ENCODE results near the gene ANKRD33B.
A peak's percentile ranks its signal among the peaks of the same experiment; 100 is the strongest.
"Not testable (repeated sequence)": the region's sequence is repeated elsewhere in the genome, so short reads cannot be mapped to it uniquely, and the experiment has no call there.

ANKRD33B gene

DNA sequence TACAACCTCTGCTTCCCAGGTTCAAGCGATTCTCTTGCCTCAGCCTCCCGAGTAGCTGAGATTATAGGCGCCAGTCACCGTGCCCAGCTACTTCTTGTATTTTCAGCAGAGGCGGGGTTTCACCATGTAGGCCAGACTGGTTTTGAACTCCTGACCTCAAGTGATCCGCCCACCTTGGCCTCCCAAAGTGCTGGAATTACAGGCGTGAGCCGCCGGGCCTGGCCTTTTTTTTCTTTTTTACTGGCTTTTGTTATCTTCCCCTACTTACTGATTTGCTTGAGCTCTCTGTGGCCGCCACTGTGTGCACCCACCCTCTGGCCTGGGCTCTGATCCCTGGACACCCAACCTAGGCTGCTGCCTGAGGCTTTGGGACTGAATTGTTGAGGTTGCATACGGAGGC lies 60.3 kb downstream of the ANKRD33B start:
- DNase-seq: no peak

DNA sequence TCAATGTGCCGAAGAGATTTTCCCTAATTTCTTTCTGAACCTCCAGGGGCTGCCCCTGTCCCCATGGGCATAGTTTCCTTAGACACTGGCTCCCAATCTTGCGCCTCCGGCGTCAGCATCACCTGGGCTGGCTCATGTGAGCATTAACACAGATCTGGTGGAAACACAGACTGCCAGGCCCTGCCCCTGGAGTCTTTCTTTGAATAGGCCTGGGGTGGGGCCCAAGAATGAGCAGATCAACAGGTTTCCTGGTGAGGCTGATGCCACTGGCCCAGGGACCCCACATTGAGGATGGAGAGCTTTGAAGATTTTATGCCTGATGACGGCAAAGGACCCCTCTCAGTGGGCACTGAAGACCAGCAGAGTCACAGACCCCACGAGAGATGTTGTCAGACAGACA lies 60.8 kb downstream of the ANKRD33B start:
- no peak for DNase-seq

DNA sequence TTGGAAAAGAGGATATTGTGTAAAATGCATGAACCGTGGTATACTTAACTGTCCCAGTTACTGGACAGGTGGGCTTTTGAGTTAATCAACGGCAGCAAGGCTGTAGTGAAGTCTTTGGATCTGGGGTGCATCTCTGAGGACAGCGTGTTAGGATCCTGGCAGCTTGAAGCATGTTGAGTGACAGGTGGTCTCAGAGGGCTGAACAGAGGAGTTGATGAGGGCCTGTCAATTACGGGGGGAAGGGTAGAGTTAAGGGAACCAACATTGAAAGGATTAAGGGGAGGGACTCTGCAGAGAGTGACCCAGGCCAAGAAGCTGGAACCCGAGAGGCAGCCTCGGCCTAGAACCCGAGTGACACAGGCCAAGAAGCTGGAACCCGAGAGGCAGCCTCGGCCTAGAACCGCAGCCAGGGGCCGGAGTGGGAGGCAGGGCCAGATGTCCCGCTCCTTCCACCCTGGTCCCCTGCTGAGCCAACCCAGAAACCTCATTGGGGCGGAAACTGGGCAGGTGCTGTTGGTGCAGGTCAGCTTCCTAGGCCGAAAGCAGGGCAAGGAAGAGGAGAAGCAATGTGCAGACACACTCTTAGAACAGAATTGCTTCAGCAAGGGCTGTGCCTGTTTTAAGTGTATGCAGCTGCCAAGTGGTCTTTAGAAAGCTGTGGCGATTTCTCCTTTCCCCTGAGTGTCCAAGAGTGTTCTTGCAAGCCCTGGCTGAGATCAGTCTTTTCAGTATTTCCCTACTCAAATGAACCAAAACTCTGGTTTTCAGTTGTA lies 62.0 kb downstream of the ANKRD33B start:
- DNase-seq: no peak

DNA sequence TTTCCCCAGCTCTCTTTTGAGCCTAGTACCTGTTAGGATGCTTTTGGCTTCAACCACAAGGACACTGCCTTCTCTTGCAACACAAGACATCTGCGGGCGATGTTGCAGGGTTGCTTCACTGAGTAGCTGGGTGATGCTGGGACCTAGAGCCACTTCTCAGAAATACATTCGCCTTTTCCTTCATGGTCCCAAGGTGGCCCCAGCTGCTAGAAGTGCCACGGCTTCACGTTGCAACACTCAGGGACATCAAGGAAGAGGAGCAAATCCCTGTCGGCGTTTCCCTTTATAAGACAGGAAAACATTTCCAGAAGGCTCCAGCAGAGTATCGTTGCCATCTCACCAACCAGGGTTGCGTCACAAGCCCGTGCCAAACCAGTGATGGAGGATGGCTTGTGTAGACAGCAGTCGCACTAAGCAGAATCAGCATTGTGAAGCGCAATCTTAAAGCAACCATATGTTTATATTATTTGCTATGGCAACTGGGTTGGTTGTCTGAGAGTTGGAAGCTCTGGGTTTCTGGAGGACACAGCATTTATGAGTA lies 62.7 kb downstream of the ANKRD33B start:
- peak in 1 of 2 donors; percentile 22 for DNase-seq

DNA sequence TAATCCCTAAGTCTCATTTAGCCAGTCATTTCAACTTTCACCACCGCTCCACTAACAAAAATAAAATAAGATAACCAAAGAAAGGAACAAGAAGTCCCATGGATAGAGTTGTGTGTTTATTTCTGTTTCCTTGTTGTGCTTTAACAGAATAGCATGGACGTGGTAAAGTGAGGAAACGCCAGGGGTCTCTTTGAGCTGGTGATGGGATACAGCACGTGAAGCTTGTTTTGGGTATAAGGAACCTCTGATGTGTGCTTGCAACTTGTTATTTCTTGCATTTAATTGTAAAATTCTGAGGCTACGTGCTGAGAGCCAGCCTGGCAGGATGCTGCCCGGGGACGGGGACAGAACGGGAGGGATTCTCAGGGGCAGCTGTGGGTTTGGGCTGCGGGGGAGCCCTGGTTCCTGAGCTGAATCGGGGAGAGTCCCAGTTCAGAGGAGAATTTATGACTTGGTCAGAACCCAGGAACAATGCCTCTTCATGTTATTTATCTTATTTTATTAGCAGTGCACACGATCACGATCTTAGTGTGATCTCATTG lies 63.4 kb downstream of the ANKRD33B start:
- no peak for DNase-seq

DNA sequence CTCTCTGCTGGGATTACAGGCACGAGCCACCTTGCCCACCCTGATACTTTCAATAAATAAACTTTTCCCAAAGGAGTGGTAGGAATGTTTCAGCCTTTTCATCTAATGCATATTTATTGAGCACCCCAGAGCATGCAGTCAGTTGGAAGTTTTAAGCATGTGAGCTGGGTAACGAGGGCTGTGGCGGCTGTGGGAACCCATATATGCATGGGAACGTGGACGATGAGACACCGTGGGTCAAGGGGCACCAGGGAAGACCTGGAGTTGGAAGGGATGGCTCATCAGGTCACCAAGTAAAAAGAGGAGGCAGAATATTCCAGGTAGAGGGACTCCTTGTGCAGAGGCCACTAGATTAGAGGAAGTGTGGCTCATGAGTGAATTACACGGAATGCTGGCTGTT lies 64.7 kb downstream of the ANKRD33B start:
- no peak for DNase-seq

DNA sequence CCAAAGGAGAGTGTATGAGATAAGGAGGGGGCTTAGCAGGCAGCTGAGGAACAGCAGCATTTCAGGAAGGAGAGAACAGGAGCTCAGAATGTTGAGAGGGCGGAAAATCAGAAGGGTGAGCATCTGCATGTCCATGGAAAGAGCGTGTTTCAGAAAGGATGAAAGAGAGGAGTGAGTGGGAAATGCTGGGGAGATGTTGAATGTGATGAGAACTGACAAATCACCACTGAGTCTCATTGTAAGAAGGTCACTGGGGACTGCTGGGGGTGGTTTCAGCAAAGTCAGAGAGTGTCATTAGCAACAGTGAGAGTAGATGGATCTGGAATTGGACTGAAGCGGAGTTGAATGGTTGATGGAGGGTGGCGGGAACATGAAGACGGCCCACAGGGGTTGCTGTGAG lies 65.8 kb downstream of the ANKRD33B start:
- no peak for DNase-seq

DNA sequence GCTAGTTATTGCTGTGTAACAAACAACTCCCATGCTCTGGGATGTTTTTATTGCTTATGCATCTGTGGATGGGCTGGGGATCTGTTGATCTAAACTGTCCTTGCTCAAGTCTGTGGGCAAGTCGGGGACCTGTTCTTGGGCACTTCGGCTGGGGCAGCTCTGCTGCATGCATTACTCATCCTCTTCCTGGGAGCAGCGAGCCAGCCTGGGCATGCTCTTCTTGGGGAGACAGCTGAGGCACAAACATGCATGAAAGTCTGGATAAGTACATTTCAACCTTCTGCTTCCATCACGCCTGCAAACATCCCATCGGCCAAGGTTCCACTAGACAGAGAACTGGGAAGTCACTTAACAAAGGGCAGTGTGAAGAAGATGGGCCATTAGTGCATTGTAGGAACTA lies 66.3 kb downstream of the ANKRD33B start:
- DNase-seq: no peak

DNA sequence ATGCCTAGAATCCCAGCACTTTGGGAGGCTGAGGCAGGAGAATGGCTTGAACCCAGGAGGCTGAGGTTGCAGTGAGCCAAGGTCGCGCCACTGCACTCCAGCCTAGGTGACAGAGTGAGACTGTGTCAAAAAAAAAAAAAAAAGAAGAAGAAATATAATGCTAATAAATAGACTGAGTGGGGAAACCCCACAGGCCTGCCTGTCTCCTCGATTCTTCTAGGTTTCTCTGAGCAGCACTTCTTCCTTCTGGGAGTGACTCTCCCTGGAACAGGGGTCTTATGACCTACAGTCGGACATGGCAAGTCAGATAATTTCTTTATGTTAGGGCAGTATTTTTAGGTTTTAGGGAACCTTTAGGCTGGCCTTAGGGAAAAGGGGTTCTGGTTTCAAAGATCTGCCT lies 66.9 kb downstream of the ANKRD33B start:
- not testable (repeated sequence) for DNase-seq

DNA sequence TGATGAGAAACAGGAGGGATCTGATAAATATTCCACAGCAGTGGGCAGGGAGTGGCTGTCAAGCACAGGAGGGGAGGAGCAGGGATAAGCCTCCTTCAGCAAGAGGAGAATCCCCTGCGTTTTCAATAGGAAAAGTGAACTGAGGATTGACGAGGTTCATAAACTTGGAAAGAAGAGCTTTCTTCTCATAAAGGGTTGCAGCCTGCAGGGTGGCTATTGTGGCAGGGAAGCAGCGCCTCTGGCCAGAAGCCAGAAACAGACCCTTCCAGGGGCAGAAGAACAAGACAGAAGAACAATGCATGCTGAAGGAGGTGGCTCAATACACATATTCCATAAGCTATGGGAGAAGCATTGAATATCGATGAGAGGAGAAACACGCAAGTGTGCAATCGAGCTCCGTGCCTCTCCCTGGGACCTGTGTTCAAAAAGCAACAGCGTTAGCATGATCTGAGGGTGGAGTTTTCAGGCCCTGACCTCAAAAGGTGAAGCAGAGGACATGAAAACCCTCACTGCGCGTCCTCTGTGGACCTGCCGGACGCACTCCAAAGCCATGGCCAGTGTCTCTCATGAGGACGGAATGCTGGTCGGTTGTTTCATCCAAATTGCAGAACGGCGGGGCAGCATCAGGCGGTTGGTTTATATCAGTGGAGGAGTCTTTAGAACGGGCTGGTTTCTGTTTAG lies 67.6 kb downstream of the ANKRD33B start:
- no peak for DNase-seq

DNA sequence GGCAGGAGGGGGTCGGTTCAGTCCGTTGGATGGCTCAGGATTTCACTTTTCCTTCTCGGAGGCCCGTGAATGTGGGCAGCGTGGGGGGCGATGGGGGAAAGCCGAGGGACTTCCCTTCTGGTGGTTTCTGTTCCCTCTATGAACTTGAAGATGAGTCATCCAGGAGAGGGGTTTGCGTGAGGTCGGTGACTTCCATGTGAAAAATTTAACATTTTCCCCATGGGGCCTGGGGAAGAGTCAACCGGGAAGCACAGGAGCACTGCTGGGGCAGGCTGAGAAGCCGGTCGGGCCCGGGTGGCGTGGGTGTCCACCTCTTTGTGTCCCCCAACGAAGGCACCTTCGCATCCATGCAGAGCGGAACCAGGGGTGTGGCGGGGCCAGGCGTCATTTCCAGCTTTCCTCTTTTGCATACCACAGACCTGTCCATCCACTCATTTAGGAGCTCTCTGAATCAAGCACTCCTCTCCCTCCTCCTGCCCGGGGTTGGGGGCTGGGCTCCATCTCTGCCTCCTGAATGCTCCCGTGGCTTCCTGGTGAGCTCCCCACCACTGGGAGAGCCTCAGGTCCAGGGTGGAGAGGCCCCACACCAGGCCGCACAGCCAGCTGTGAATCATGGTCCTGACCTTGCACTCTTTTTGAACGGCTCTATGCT lies 68.4 kb downstream of the ANKRD33B start:
- peak; percentile 34 to 69 for DNase-seq

DNA sequence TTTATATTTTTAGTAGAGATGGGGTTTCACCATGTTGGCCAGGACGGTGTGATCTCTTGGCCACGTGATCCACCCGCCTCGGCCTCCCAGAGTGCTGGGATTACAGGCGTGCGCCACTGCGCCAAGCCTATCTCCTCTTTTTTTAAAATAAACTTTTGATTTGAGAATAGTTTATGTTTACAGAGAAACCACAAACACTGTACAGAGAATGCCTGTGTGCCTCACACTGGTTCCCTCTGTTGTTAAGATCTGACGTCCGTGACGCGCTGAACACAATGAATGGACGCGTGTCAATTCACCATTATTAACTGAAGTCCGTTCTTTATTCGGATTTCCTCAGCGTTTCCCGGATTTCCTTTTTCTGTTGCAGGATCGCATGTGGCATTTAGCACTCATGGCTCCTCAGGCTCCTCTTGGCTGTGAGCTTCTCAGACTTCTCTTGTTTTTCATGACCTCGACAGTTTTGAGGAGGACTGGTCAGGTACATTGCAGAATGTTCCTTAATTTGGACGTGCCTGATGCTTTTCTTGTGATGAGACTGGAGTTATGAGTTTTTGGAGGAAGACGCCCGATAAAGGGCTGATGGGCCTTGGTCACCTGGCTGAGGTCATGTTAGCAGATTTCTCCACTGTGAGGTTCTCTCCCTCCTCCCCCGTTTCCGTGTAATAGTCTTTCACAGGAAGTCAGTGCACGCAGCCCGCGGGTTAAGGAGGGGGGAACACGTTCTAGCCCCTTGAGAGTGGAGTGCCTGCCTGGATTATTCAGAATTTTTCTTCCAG lies 69.6 kb downstream of the ANKRD33B start:
- peak; percentile 41 to 58 for DNase-seq

DNA sequence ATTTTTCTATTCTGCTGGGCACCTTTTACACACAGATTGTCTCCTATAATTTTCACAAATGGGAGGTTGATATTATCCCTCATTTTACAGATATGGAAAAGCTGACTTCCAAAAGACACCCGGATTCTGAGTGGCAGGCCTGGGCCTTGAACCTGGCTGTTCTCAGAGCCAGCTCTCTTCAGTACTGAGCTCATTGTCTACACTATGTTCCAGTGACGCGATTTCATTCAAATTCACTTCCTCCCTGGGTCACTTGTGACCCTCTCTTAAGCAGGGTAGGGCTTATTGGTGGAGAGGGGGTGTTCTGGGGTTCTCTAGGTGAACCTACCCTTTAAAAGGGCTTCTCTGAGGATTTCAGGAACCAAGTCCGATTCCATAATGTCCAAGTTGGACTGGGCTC lies 70.2 kb downstream of the ANKRD33B start:
- DNase-seq: peak in 1 of 2 donors; percentile 20

DNA sequence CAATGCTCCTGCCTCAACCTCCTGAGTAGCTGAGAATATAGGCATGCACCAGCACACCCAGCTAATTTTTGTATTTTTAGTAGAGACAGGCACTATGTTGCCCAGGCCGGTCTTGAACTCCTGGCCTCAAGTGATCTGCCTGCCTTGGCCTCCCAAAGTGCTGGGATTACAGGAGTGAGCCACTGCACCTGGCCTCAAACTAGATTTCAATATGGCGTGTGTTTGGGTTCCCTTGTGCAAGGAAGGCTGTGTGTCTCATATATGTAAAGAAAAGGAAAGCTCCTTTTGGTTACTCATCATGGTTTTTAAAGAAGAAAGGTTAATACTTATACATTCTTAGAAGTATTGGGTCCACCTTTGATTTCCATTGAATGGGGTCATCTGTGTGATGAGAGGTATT lies 70.7 kb downstream of the ANKRD33B start:
- DNase-seq: no peak

DNA sequence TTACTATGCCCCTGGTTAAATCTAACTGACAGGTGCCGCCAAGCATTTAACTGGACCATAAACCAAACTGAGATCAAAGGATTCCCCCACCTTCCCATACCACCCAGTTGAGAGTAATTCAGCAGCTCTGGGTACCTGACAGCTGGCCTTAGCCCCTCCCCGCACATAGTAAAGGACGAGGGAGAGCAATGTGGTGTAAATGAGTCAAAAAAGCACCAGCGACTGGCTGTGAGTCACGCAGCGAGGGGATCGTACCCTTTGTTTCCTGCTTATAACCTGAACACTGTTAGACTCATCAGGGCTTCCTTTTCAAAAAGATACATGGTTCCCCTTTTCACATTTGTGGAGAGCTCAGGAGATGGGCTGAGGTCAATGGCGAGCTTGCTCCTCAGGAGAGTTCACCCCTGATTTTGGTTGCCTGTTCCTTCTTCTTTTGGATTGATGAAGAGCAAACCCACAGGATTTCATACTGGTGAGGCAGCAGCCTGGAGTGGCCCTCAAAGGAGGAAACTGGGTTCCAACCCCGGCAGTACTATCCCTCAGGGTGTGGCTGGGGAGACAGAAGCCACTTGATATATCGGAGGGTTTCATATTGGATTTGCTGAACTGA lies 71.5 kb downstream of the ANKRD33B start:
- peak; percentile 48 to 68 for DNase-seq

DNA sequence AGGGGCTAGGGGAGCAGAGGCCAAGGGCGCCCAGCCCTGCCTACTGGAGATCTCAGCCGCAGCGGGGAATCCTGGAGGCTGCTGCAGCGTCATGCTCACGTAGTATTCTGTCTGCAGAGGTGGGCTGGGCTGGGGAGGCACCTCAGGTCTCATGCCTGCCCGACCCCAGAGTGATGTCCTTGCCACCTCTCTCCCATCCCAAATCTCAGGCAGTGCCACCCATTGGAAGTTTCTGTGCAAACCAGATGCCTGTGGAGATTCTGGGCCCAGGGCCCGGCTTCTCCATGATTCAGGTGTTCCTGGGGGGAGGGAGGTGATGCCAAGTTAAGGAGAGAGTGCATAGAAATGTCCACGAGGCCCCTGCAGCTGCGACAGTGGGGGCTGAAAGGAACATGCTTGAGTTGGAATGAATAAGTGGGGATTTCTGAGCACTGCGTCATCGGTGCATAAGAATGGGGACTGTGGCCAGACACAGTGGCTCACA lies 72.0 kb downstream of the ANKRD33B start:
- DNase-seq: no peak

DNA sequence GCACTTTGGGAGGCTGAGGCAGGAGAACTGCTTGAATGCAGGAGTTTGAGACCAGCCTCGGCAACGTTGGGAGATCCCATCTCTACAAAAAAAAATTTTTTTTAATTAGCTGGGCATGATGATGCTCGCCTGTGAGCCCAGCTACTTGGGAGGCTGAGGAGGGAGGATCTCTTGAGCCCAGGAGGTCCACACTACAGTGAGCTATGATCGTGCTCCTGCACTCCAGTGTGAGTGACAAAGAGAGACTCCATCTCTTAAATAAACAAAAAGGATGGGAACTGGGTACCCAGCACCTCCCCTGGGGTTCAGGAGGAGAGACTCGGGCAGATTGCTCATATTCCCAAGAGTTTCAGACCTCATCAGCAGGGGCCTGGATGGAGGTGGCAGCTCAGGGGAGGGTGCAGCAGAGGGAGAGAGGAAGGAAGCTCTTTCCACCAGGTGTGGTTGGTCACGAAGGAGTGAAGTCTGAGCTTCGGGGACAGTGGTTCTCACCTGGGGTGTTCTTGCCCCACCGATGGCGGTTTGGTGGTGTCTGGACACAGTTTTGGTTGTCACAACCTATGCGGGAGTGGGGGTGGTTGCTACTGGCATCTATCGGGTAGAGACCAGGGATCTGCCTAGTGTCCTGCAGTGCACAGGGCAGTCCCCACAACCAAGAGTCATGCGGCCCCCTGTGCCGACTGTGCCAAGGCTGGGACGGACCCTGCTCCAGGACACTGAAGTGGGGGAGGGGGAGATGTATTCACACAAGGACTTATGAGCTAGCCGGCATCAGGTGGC lies 72.7 kb downstream of the ANKRD33B start:
- no peak for DNase-seq

DNA sequence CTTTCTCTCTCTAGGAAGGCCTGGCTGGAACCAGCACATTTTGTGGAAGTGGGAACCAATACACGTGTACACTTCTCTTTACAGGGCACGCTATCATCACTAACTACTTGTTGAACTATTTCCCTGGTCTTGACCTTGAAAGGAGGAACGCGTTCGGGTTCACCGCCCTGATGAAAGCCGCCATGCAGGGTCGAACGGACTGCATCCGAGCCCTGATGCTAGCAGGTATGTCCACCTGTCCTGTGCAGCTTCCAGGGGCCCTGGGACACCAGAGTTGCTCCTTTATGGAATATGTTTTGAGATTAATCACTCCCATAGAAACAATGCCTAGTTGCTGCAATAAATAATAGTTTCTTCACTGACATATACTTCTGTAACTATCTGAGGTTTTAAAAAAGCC lies 74.1 kb downstream of the ANKRD33B start:
- no peak for DNase-seq

DNA sequence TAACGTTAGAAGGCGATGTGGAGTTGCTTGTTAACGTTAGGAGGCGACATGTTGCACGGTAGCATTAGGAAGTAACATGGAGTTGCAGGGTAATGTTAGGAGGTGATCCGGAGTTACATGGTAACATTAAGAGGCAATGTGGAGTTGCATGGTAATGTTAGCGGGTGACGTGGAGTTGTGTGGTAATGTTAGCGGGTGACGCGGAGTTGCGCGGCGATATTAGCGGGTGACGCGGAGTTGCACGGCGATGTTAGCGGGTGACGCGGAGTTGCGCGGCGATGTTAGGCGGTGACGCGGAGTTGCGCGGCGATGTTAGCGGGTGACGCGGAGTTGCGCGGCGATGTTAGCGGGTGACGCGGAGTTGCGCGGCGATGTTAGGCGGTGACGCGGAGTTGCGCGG lies 74.9 kb downstream of the ANKRD33B start:
- DNase-seq: not testable (repeated sequence)

DNA sequence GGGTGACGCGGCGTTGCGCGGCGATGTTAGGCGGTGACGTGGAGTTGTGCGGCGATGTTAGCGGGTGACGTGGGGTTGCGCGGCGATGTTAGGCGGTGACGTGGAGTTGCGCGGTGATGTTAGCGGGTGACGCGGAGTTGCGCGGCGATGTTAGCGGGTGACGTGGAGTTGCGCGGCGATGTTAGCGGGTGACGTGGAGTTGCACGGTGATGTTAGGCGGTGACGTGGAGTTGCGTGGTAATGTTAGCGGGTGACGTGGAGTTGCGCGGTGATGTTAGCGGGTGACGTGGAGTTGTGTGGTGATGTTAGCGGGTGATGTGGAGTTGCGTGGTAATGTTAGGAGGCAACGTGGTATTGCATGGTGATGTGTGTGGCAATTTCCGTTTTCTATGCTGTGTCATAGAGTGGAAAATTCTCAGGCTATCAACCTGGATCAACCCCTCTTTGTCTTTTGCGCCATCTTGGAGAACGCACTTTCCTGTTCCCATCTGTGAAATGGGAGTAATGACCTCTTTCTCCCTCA lies 76.0 kb downstream of the ANKRD33B start:
- DNase-seq: no peak

DNA sequence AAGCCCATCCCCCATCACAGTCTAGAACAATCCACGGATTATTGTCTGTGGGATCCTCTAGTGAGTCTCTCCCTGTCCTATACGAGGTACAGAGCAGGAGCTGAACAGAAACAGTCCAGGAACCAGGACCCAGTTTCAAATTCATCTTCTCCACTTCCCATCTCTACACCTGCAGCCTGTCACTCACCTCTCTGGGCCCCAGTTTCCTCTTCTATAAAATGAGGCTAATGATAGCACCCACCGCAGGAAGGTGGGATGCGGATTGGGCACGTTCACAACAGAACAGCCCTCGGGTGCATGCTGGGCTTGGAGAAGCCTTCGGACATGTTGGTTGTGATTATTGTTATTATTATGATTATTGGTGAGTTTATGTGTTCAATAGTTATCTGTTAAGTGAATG lies 78.5 kb downstream of the ANKRD33B start:
- no peak for DNase-seq

All from CD4-positive, alpha-beta T cell treated with Interferon alpha-2 for 1 hour (primary cell).